DMS53 treated with DMSO at 0.1 percent for 48 hours (cell line): ENCODE measurements around the gene UTP4.
"Not testable (repeated sequence)": the region's sequence is repeated elsewhere in the genome, so short reads cannot be mapped to it uniquely, and the experiment has no call there.

Source experiments
- DNase-seq: peaks from one replicate; lab custom pipeline; 2025; ENCODE audit not compliant: unreplicated experiment; lab: John Stamatoyannopoulos, UW

The UTP4 gene

GRCh38 chr16:69109486-69110270 lies 22.8 kb upstream of the UTP4 start:
- no peak for DNase-seq

GRCh38 chr16:69110406-69110805 lies 22.0 kb upstream of the UTP4 start:
- DNase-seq: no peak

- DNase-seq: no peak
These were observed 21.1 kb upstream of the UTP4 start for GRCh38 chr16:69111216-69111875.

GRCh38 chr16:69111876-69112230 lies 20.6 kb upstream of the UTP4 start:
- no peak for DNase-seq

DNA sequence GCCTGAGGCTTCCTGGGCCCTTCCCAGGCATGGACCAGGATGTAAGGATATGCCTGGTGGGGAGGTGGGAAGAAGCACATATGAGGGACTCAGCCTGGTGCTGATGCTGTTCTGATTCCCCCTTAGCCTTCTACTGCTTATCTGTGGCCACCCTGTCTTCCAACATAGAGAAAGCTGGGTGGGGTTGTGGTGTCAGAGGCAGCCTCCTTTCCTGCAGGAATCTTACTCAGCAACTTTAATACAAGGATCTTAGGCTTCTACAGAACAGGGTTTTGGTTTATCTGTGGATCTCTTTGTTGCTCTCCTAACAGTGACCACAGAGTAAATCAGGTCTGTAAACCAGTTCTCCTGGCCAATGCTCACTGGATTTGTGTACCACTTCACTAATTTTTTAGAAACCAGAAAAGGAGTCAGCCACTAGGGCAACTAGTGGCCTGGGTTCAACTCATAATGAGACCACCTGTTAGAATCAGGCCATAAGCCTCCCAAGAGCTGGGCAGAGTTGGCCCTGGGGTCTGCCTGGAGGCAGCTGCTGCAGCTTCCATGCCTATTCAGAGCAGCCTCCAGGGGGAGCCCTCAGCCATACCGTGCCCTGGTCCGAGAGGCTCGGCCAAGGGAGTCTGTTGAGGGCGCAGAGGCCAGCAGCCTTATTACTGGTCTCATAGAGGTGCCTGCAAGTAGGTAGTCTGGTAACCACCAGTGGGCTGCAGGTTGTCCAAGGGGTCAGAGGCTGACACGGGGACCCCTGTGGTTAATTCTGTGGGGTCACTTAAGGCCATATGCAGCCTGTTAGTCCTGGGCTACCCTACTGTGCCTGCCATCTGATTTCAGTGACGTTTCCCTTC lies 19.9 kb upstream of the UTP4 start:
- peak; percentile 7 for DNase-seq

- DNase-seq: no peak
These were observed 19.2 kb upstream of the UTP4 start for GRCh38 chr16:69113216-69113615.

DNA sequence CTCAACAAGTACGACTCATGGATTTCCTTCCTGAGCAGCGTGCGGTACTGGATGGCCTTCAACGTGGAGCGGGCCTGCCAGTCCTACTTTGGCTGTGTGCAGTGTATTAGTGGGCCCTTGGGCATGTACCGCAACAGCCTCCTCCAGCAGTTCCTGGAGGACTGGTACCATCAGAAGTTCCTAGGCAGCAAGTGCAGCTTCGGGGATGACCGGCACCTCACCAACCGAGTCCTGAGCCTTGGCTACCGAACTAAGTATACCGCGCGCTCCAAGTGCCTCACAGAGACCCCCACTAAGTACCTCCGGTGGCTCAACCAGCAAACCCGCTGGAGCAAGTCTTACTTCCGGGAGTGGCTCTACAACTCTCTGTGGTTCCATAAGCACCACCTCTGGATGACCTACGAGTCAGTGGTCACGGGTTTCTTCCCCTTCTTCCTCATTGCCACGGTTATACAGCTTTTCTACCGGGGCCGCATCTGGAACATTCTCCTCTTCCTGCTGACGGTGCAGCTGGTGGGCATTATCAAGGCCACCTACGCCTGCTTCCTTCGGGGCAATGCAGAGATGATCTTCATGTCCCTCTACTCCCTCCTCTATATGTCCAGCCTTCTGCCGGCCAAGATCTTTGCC lies 18.0 kb upstream of the UTP4 start:
- no peak for DNase-seq

DNA sequence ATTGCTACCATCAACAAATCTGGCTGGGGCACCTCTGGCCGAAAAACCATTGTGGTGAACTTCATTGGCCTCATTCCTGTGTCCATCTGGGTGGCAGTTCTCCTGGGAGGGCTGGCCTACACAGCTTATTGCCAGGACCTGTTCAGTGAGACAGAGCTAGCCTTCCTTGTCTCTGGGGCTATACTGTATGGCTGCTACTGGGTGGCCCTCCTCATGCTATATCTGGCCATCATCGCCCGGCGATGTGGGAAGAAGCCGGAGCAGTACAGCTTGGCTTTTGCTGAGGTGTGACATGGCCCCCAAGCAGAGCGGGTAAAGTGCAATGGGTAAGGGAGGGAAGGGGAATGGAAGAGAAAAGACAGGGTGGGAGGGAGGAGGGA lies 17.5 kb upstream of the UTP4 start:
- DNase-seq: no peak

- DNase-seq: no peak
These were observed 17.1 kb upstream of the UTP4 start for GRCh38 chr16:69115361-69115760.

DNA sequence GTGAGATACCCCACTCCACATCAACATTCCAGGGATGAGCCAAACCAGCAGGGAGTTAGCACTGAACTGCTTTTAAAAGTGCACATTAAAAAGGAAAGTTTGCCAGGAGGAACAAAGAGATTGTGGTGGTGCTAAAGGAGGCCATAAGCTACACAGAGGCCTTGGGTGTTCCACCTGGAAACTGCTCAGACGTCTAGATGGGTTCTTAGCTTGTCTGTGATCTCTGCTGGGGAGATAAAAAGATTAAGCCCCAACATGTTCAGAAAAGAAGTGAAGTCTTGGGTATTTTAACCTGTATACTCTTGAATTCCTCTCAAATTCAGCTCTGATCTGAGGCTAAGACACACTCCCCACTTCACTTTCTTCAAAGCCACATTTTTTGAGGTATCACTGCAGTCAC lies 16.6 kb upstream of the UTP4 start:
- no peak for DNase-seq

DNA sequence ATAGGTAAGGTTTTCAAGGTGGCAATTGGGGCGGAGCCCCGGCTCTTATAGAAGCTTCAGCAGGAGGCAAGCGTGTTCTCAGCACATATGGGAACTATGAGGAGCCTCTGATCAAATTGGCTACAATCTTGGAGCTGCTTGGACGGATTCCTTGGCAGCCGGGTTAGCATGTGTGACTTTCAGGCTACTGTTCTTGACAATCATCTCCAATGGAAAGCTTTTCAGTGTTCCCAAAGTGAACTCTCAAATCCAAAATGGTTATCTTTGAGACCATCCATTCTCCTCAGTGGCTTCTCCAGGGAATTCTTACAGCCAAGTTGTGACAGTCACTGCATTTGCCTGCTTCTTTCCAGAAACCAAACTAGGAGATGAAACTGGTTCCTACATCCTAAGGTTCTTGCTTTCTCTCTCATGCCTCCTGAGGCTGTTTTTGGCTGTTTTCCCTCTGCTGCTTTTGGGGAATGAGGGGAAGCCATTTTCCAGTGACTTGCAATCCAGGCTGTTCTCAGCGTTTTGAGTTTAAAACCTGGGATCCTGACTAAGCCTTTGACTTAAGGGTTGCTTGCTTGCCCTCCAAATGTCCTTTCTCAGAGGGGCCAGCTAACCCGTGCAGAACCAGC lies 16.1 kb upstream of the UTP4 start:
- DNase-seq: no peak

DNA sequence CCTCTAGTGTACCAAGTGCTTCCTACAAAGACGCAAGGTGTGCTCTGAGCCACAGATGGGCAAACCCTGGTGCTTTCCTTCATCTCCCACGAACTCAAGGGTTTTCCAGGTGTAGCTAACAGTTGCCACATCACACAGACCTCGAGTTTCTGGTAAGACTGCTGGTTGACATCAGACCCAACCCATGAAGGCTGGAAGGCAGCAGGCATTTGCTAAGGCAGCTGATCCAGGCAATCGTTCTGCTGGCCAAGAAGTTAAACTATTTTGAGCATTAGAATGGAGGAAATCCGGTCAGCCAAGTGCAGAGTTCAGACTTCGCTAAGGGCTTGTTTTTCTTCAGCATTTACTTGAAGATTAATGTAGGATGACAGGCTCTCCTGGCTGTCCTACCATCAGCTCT lies 15.5 kb upstream of the UTP4 start:
- no peak for DNase-seq

GRCh38 chr16:69118468-69118867 lies 14.0 kb upstream of the UTP4 start:
- no peak for DNase-seq

GRCh38 chr16:69118994-69119393 lies 13.5 kb upstream of the UTP4 start:
- no peak for DNase-seq

- no peak for DNase-seq
These were observed 12.9 kb upstream of the UTP4 start for GRCh38 chr16:69119536-69119935.

DNA sequence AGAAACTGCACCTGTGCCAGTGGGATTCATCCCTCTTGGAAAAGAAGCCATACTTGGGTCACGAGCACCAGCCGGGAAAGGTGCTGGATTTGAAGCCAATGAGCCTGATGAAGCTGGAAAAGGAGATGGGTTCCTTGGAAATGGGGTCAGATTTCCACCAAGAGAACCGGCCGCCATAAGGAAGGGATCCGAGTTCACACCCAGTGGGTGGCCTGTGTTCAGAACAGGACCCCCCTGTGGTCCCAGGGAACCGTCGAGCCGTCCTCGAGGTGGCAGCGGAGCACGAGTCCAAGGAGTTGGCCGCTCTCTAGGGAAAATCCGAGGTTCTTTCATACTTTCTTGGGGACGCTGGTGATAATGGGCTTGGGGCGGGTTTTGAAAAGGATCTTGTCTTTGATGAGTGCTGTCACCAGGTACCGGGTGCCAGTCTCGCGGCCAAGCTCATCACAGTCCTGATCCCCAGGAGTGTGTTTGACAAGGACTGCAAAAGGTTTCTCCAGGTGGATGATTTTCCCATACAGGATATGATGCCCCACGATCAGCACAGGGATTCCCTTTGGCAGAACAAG lies 12.3 kb upstream of the UTP4 start:
- no peak for DNase-seq

DNA sequence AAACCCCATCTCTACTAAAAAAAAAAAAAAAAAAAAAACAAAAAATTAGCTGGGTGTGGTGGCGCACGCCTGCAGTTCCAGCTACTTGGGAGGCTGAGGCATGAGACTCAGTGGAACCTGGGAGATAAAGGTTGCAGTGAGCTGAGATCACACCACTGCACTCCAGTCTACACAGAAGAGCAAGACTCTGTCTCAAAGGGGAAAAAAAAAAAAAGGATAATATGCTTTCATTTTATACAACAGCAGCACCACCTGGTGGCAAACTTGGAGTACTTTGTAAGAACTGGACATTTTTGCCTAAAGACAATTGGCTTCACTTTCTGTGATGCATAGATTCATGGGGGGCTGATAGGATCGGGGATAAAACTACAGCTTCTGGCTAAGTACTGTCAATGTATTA lies 8.5 kb upstream of the UTP4 start:
- DNase-seq: peak; percentile 44

DNA sequence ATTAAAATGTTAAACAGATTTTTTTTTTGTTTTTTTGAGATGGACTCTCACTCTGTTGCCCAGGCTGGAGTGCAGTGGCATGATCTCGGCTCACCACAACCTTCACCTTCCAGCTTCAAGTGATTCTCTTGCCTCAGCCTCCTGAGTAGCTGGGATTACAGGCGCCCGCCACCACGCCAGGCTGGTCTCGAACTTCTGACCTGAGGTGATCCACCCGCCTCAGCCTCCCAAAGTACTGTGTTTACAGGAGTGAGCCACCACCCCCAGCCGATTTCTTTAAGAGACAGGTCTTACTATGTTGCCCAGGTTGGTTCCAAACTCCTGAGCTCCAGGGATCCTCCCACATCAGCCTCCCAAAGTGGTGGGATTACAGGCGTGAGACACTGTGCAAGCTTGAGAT lies 8.0 kb upstream of the UTP4 start:
- not testable (repeated sequence) for DNase-seq

- not testable (repeated sequence) for DNase-seq
These were observed 7.5 kb upstream of the UTP4 start for GRCh38 chr16:69124961-69125360.

DNA sequence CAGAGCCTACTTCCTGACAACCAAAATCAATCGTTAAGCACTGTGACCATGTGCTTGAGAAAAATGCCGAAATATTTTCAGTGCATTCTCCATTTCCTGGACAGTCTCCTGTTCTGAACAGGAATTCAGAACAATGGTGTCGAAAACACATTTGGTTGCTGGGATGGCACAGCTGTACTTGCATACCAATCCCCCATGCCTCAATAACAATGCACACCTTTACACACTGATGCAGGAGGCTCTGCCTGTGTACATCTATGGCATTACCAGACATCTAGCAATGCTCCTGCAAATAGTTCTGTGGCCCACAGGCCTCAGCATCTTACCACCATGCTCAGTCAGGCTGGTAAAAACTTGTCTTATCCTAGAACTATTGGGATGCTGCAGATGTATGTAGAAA lies 6.2 kb upstream of the UTP4 start:
- DNase-seq: no peak

DNA sequence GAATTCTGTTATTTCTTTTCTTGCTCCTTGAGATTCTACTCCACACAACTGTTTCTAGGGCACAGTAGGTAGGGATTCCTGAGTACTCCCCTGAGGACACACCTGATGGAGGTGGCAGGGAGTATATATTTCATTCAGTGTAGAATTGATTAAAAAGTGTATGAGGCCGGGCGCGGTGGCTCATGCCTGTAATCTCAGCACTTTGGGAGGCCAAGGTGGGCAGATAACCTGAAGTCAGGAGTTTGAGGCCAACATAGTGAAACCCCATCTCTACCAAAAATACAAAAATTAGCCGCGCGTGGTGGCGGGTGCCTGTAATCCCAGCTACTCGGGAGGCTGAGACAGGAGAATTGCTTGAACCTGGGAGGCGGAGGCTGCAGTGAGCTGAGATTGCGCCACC lies 5.6 kb upstream of the UTP4 start:
- not testable (repeated sequence) for DNase-seq
